KBM-7 (cell line): ENCODE results near the gene TBXAS1.

Experiments
- DNase-seq: peaks from one replicate; pipeline ENCODE4 v3.0.0-alpha.2; 2015
- in situ Hi-C: fragments of 300-500 bp; cut with MboI; formaldehyde crosslinking; loops from 2 replicates; pipeline ENCODE4 v1.14.3; 2020; ENCODE audit warnings: low sequenced_read_pairs, low pct_unique_long_range_greater_than_20kb, mixed read lengths

Gene TBXAS1

DNA sequence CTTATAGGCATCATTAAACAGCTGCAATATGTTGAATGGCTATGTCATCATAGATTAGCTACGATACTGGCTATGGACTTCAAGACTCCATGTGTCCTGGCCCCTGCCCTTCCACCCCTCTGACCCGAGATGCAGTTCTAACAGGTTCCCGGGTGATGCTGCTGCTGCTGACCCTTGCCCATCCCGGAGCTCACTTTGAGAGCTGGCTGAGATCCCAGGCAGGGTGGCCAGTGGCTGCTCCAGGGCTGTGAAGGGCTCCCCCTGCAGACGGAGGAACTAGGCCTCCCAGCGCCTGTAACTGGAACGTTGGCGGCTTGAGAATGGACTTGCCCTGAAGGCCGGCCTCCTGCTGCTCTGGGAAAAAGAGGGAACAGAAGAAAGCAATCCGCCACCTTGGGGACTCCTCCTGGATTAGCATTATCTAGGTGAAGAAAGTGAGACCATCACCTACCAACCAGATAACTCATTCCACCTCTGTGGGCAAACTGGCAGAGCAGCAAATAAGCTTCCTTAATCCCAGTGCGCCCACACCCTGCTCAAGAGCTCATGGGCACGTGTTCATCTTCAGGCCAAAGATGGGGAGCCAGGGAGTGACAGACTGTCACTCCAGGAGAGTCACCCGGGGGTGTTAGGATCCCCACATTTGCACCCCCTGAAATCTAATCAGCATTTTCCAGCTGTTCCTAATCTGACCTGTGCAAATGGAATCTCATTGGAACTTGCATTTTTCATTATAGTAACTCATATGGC lies 176.9 kb downstream of the TBXAS1 start:
- DNase-seq = no peak
- in situ Hi-C loops = loop anchor here (25.0 kb wide), 2 partner anchors 331 to 369 kb away; no protein-coding TSS in a partner anchor

DNA sequence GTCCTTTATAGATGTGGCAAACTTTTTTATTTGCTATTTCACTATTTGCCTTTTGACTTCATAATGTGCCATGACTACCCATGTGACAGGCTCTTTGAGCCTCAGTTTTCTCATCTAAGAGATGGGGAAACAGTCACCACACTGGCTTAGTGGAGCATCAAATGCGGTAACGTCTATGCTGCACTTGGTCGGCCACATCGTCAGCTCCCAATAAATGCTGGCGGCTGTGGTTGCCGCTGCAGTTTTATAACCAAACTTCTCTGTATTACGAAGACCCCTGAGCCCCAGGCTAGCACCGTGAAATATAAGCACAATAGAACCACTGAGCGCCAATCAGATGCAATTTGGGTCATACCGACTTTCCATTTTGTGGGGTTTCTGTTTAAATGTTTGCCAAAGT lies 177.5 kb downstream of the TBXAS1 start:
- in situ Hi-C loops = loop anchor here (25.0 kb wide), 2 partner anchors 331 to 369 kb away; no protein-coding TSS in a partner anchor
- no peak for DNase-seq

DNA sequence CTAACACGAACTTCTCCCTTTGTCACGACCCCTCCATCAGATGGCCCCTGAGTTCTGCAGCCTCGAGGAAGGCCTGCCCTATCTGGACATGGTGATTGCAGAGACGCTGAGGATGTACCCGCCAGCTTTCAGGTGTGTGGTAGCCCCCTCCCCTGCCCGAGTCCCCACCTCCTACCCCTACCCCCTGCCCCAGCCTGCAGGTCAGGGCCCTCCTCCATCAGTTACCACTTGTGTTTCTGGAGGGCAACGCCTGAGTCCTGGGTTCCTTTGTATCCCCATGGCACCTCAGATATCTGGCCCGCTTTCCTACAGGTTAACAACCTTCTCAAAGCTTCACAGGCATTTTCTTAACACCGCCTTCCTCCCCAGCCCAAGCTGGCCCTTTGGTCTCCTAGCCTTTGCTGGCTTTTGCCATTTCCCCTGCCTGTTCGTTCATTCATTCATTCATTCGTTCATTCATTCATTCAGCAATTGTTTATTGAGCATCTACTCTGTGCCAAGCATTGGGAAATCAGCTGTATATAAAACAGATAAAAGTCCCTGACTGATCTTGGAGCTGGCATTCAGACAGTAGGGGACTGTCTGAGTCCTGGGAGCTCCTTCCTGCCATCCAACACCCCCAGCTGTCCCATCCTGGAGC lies 178.1 kb downstream of the TBXAS1 start:
- DNase-seq = no peak
- in situ Hi-C loops = loop anchor here (25.0 kb wide), 2 partner anchors 330 to 370 kb away; no protein-coding TSS in a partner anchor

DNA sequence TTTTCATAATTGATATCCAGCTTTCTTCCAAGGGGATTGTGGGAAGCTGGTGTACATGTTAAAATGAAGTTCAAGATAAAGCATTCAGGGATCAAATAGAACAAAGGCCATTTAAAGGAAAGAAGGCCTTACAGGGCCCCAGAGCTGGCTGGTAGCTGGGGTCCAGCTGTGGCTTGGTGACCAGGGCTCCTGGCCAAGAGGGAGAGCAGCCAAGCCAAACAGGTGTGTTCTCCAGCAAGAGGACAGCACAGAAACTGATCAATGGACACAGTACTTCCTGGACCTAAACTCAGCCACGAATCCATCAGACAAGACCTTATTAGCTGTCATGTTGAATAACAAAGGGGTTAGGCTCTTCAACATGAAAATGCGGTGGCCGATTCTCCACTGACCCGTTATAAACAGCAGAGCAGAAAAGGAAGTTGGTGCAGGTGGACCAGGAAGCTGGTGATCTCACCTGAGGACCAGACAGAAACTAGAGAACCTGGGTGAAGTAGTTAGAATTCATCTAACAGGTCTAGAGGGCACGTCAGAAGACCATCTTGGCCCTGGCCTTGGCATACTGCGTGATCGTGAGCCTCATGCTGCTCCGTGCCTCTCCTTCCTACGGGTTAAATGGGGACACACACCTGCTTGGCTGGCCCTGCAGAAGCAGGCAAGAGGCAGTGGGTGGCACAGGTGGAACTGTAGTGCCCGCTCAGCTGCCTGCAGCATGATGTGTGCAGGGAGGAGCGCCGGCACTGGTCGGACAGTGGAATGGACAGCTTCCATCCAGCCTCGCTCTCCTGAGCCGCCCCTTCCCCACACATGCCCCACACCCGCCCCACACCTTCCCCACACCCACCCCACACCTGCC lies 179.9 kb downstream of the TBXAS1 start:
- in situ Hi-C loops = loop anchor here (25.0 kb wide), 2 partner anchors 328 to 372 kb away; no protein-coding TSS in a partner anchor

DNA sequence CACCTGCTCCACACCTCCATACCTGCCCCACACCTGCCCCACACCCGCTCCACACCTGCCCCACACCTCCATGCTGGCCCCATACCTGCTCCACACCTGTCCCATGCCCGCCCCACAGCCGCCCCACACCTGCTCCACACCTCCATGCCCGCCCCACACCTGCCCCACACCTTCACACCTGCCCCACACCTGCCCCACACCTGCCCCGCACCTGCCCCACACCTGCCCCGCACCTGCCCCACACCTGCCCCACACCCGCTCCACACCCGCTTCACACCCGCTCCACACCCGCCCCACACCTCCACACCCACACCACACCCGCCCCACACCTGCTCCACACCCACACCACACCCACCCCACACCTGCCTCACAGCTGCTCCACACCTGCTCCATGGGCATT lies 180.7 kb downstream of the TBXAS1 start:
- no peak for DNase-seq
- in situ Hi-C loops = loop anchor here (25.0 kb wide), 2 partner anchors 328 to 372 kb away; no protein-coding TSS in a partner anchor

More for the DNA sequence above, 179.9 kb downstream of the TBXAS1 start:
- DNase-seq = no peak

DNA sequence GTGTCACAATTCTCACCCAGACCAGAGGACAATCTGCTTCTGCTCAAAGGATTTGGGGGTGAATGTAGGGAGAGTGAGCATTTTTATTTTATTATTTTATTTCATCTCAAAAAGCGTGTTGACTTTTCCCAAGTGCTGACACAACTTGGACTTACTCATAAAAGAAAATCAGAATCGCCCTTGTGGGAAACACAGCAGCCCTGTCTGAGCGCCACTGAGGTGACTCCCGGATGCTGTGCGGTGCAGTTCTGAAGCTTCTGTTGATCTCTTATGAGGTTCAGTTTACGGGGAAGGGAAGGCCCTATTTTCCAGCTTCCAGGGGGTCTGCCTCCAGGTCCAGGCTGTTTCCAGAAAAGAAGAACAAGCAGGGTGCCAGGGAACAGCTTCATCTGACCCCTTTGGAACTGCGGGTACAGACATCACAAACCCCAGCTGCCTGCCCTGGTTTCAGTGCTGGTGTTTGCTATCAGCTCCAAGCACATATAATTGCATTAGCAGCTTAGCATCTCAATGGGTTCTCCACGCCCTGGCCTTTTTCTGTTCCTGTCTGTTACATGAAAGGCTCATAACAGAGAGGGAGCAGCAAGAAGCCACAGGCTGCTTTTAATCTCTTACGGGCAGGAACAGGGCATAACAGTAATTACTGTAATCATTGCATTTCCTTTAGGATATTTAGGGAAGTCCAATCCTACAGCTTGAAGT lies 181.3 kb downstream of the TBXAS1 start:
- DNase-seq = no peak
- in situ Hi-C loops = loop anchor here (25.0 kb wide), 2 partner anchors 327 to 373 kb away; no protein-coding TSS in a partner anchor

DNA sequence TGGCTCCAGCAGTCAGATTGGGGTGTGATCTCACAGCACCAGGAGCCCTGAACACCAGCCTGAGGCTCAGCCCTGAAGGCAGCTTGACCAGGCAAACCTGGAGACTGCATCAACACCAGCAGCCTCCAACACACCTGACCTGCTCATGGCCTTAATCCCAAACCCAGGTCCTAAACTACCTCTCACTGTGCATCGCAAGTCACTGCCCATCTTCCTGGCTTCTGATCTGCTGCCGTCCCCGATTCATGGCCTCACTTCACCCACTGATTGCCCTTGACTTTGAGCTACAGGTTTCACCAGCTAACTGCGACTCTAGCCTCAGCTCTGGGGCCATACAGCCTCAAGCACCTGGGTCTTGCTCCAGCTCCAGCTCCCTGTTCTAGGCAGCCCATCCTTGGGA lies 184.6 kb downstream of the TBXAS1 start:
- in situ Hi-C loops = loop anchor here (25.0 kb wide), 2 partner anchors 324 to 376 kb away; no protein-coding TSS in a partner anchor
- no peak for DNase-seq

DNA sequence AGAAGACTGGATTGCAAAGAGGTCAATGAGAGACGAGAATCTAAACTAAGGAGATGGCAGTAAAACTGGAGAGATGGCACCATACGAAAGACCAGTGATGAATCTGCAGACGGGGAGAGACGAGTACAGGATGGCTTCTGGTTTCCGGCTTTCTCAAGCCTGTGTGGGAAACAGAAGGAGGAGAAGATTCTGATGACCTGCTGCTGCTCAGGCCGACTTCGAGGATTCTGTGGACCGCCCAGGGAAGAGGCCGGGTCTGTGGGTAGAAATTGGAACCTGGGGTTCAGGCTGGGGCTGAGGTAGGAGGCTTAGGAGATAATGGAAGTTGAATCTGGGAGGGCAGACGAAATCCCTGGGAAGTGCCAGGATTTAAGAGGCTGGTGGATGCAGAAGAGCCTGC lies 185.1 kb downstream of the TBXAS1 start:
- no peak for DNase-seq
- in situ Hi-C loops = loop anchor here (25.0 kb wide), 2 partner anchors 323 to 377 kb away; no protein-coding TSS in a partner anchor

DNA sequence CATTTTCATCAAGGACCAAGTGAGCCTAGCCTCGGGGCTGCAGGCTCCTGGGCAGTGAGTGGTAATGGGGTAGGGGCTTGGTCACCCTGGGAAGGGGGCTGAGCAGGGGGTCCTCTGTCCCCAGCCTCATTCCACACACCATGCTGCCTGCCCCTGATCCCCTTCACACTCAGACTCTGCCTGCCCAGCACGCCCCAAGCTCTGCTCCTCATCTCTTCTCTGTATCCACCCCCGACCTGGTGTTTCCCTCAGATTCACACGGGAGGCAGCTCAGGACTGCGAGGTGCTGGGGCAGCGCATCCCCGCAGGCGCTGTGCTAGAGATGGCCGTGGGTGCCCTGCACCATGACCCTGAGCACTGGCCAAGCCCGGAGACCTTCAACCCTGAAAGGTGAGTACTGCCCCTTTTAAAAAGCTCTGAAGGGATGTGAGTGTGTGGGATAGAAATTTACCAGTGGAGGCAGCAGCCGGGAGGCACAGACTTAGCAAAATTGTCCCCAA lies 186.5 kb downstream of the TBXAS1 start:
- DNase-seq = no peak
- in situ Hi-C loops = loop anchor here (25.0 kb wide), 2 partner anchors 322 to 378 kb away; no protein-coding TSS in a partner anchor

DNA sequence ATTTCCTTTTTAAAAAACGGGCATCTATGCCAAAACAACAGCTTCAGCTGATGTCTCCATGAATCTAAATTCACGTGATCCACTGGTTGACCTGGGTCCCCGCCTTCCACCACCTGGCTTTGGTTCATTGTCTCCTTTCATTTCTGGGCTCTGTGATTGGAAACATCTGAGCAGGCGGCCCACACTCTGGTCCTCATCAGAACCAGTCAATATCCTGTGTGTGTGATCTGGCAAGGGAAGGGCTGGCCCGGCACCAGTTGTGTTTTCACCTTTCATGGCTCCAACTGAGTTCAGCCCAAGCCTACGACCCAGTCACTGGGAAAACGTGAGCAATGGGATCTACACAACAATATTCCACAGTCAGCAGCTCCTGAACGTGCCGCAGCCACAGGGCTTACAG lies 187.5 kb downstream of the TBXAS1 start:
- in situ Hi-C loops = loop anchor here (25.0 kb wide), 2 partner anchors 321 to 379 kb away; no protein-coding TSS in a partner anchor

DNA sequence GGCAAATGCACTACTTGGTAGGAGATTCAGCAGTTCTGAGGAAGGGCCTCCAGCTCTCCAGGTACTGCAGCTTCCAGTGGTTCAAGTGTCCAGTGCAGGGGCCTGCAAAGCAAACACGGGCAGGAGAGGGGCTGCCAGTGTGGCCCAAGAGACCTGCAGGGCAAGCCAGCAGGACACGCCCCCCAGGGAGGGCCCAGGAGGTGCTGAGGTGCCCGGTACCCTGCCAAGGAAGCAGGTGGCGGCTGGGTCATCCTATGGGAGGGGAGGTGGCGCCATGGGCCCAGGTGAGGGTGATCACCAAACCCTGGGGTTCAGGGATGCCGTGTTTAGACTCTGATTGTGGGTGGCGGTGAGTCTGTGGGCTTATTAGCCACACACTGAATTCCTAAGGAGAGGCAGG lies 188.0 kb downstream of the TBXAS1 start:
- in situ Hi-C loops = loop anchor here (25.0 kb wide), 2 partner anchors 320 to 380 kb away; no protein-coding TSS in a partner anchor

More for the DNA sequence above, 187.5 kb downstream of the TBXAS1 start:
- DNase-seq = no peak

DNA sequence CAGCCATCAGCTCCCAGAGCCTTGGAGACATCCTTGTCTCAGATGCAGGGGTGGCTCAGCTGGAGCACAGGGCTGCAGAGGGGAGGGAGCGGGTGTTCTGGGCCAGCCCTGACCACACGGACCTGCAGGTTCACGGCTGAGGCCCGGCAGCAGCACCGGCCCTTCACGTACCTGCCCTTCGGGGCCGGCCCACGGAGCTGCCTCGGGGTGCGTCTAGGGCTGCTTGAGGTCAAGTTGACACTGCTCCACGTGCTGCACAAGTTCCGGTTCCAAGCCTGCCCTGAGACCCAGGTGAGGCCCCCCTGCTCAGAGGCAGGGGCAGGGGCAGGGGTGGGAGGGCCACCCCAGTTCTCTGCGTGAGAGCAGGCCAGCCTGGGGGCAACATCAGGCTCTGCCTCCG lies 188.5 kb downstream of the TBXAS1 start:
- DNase-seq = no peak
- in situ Hi-C loops = loop anchor here (25.0 kb wide), 2 partner anchors 320 to 380 kb away; no protein-coding TSS in a partner anchor

More for the DNA sequence above, 188.0 kb downstream of the TBXAS1 start:
- no peak for DNase-seq

DNA sequence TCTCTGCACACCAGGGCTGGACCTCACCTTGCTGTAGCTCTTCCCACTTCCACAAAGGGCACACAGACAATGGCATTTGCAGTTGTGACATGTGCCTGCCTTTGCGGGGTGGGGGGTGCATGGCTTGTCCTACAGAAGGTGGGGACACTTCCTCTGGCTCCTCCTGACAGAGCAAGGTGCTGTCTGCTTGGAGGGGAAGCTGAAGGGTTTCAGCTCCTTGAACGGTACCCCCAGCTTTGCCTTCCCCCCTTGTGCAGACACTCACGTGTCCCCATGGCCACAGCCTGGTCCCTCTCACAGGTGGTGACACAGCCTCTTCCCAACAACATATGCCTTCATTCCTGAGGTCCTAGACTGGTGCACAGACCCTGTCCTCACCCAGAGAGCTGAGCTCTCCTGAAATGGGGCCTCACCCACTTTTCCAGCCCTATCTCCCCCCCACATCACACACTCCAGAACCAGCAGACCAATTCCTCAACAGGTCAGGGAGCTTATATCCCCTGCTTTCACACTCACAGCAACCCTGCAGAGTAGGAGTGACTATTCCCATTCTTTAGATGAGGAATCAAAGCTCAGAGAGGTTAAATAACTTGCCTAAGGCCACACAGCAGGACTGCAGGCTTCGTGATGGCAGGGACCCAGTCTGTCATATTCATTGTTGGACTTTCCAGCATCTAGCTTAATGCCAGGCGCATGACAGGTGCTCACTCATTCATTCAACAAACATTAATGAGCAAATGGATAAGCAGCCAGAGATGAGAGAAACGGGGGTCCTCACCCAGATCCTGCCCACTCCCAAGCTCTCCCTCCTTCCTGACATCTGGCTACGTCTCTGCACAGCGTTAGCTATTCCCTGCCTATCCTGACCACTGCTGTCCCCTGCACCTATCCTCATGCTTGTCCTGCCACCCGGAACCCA lies 189.3 kb downstream of the TBXAS1 start:
- DNase-seq = no peak
- in situ Hi-C loops = loop anchor here (25.0 kb wide), 2 partner anchors 319 to 381 kb away; no protein-coding TSS in a partner anchor

DNA sequence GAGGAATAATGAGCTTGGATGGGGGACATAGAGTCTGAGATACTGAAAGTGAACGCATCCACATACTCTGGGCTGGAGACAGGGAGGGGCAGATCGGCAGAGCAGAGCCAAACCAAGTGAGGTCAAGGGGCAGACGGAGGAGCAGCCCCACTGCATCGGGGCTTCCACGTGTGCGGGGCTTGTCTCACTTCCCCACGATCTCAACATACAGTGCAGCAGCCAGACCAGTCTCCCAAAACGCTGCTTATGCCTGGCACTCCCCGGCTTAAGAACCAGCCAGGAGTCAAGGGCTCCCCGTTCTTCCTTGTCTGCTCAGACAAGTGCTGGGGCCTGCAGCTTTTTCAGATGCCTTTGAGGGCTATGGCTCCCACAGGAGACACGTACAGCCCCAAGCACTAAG lies 190.1 kb downstream of the TBXAS1 start:
- no peak for DNase-seq
- in situ Hi-C loops = loop anchor here (25.0 kb wide), 2 partner anchors 318 to 382 kb away; no protein-coding TSS in a partner anchor

DNA sequence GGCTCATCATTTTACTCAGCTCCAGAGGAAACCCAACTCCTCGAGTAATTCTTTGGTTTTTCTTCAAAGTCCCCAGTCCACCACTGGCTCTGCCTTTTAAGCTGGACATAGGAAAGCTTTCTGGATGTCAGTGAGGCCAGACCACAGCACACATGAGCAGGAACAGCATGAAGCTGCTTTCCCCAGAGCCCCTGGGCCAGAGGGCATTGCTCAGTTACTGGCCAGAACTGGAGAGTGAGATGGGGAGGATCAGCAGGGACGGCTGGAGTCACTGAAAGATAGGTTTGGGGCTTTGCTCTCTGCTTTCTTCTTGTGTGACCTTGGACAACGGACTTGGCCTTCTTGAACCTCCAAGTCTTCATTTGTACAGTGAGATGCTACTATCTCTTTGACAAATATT lies 190.5 kb downstream of the TBXAS1 start:
- DNase-seq = no peak
- in situ Hi-C loops = loop anchor here (25.0 kb wide), 2 partner anchors 318 to 382 kb away; no protein-coding TSS in a partner anchor

DNA sequence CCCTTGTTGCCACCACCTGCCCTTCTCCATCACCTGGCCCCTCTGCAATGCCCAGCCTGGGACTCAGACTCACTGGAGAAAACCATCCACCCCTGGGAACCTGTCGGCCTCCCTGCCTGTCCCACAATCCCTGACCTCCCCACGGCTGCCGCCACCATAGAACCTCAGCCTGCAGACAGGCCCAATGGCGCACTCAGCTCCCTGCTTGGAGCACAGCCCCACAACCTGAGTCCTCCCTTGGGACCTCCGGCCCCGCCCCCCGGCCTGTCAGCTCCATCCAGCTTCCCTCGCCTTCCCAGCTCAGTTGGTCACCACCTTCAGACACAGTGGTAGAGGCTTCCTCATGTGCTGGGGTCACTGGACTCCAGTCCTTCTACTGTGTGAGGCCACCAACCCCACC lies 192.5 kb downstream of the TBXAS1 start:
- DNase-seq = no peak
- in situ Hi-C loops = loop anchor here (25.0 kb wide), 2 partner anchors 316 to 384 kb away; no protein-coding TSS in a partner anchor
